ENCODE data around the gene TYROBP. TPM values are rescaled to one million over a fixed set of nuclear protein-coding genes. Genes with fewer than 3 reads are reported as not detected.
"Not testable (repeated sequence)": the region's sequence is repeated elsewhere in the genome, so short reads cannot be mapped to it uniquely, and the experiment has no call there.

The TYROBP gene
- total RNA-seq, 2 experiments from 2014 or later: not detected

DNA sequence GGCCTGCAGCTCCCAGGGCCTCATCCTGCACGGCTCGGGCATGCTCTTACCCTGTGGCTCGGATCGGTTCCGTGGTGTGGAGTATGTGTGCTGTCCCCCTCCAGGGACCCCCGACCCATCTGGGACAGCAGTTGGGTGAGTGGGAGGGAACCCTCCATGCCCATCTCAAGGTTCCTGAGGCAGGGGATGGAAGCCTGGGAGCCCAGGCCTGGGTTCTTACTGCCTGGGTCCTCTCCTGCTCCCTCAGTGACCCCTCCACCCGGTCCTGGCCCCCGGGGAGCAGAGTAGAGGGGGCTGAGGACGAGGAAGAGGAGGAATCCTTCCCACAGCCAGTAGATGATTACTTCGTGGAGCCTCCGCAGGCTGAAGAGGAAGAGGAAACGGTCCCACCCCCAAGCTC is 36.5 kb downstream of the TYROBP start:
- POLR2A ChIA-PET: no interaction called here
- Mint-ChIP-seq H3K4me3 (no peak overlapping the region), H3K27ac (no peak overlapping the region), H3K9me3 (peaks cover 3% of the 10 kb centered on the region), H3K4me1 (peaks cover 18% of the 10 kb centered on the region), H3K27me3 (peaks cover 24% of the 10 kb centered on the region), H3K36me3 (ENCODE audit: low read depth) (no peaks in the 10 kb centered on the region)
- no peak for DNase-seq
- CTCF ChIA-PET: interaction anchor here (0.9 kb wide), 2 partner anchors 11 to 60 kb away, joined by 3 to 4 read pairs; no protein-coding TSS in a partner anchor

GRCh38 chr19:35870798-35871197 is 37.3 kb downstream of the TYROBP start:
- Mint-ChIP-seq H3K4me1 (peaks cover 18% of the 10 kb centered on the region), H3K36me3 (ENCODE audit: low read depth) (no peaks in the 10 kb centered on the region), H3K27ac (no peak overlapping the region), H3K4me3 (no peak overlapping the region), H3K9me3 (peaks cover 3% of the 10 kb centered on the region), H3K27me3 (peaks cover 28% of the 10 kb centered on the region)
- DNase-seq: no peak
- POLR2A ChIA-PET: no interaction called here
- CTCF ChIA-PET: interaction anchor here (0.9 to 1.6 kb wide), 4 partner anchors 9 to 170 kb away, joined by 3 to 6 read pairs (median 4); partner anchors contain the start of gene KIRREL2

DNA sequence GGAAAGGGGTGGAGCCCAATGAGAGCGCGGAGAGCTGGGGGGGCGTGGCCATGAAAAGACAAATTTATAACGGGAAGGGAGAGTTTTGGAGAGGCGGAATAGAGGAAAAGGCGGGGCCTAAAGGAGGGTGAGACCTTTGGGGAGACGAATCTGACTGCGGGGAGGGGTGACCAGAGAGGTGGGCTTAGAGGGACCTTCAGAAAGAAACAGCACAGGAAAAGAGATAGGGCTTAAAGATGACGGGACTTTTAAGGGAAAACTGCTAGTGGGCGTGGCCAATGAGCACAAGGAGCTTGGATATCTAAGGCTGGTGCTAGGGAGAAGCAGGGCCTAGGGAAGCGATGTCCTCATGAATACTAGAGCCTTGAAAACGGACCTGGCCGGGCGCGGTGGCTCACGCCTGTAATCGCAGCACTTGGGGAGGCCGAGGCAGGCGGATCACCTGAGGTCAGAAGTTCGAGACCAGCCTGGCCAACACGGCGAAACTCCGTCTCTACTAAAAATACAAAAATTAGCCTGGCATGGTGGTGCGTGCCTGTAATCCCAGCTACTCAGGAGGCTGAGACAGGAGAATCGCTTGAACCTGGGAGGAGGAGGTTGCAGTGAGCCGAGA is 37.9 kb downstream of the TYROBP start:
- H3K27ac Mint-ChIP-seq; POLR2A ChIA-PET; H3K9me3 Mint-ChIP-seq; H3K36me3 Mint-ChIP-seq (ENCODE audit: low read depth): not testable (repeated sequence)
- peak overlapping the region; percentile 66 for H3K4me3 Mint-ChIP-seq
- peak; percentile 64 for DNase-seq
- peaks cover 33% of the 10 kb centered on the region for H3K27me3 Mint-ChIP-seq
- CTCF ChIA-PET: interaction anchor here (0.8 to 1.6 kb wide), 5 partner anchors 9 to 169 kb away, joined by 3 to 6 read pairs (median 4); partner anchors contain the start of gene KIRREL2
- H3K4me1 Mint-ChIP-seq: peaks cover 18% of the 10 kb centered on the region

DNA sequence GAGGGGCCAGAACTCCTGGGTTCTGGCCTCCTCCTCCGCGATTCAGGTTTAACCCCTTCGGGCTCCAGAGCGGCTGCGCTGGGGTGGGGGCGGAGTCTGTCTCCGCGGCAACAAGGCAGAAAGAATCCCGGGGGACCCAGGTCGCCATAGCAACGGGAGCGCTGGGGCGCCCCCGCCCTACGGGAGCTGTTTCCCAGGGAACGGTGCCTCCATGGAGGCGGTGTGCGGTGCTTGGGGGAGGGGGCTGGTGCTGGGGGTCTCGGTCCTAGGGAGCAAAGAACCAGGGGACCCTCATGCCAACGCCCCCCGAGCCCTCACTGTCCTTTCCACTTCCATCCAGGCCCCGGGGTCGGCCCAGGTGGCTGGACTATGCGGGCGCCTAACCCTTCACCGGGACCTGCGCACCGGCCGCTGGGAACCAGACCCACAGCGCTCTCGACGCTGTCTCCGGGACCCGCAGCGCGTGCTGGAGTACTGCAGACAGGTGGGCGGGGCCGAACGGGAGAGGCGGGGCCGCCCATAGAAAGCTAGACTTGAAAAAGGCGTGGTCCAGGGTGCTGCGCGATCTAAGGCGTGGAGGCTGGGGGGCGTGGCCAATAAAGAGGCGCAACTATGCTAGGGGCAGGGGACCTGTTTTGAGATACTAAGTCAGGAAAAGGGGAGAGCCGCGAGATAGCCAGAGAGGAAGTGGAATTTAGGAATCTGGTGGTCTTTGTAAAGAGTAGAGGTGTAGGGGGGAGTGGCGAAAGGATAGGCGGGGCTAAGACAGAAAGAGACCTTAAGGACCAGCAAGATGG is 38.6 kb downstream of the TYROBP start:
- ChIA-PET CTCF (interaction anchor here (0.8 to 1.6 kb wide), 5 partner anchors 10 to 62 kb away, joined by 3 to 6 read pairs (median 5); partner anchors contain the start of gene KIRREL2), POLR2A (no interaction called here)
- peaks cover 18% of the 10 kb centered on the region for H3K4me1 Mint-ChIP-seq
- H3K36me3 Mint-ChIP-seq (ENCODE audit: low read depth): no peaks in the 10 kb centered on the region
- H3K9me3 Mint-ChIP-seq: peaks cover 3% of the 10 kb centered on the region
- H3K4me3 Mint-ChIP-seq: peak overlapping the region; percentile 66
- peaks cover 33% of the 10 kb centered on the region for H3K27me3 Mint-ChIP-seq
- H3K27ac Mint-ChIP-seq: peak overlapping the region; percentile 57
- peak; percentile 86 for DNase-seq

DNA sequence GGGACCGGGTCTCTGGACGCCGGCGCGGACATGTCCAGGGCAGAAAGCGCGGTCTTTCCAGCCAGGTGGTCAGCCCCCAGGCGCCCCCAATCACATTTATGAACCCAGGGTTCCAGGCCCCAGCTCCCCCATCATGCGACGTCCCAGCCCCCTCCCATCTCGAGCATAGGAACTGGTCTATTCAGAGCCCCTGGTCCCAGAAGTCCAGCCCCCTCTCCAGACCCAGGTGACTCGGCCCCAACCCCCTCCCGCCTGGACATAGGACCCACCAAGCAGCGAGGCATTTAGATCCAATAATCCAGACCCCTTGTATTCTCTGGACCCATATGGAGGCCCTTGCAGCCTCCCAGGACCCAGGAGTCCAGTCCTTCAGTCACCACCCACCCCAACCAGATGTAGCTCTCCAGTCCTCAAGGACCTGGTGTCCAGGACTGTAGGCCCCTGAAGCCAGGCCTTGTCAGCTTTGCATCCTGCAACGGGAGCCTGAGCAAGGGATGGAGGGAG is 39.2 kb downstream of the TYROBP start:
- POLR2A ChIA-PET: no interaction called here
- peak overlapping the region; percentile 52 for H3K4me3 Mint-ChIP-seq
- DNase-seq: no peak
- H3K36me3 Mint-ChIP-seq (ENCODE audit: low read depth): no peaks in the 10 kb centered on the region
- H3K9me3 Mint-ChIP-seq: peaks cover 3% of the 10 kb centered on the region
- CTCF ChIA-PET: interaction anchor here (0.6 to 1.6 kb wide), 2 partner anchors 9 to 62 kb away, joined by 3 to 5 read pairs; no protein-coding TSS in a partner anchor
- peaks cover 18% of the 10 kb centered on the region for H3K4me1 Mint-ChIP-seq
- no peak overlapping the region for H3K27ac Mint-ChIP-seq
- peaks cover 36% of the 10 kb centered on the region for H3K27me3 Mint-ChIP-seq

DNA sequence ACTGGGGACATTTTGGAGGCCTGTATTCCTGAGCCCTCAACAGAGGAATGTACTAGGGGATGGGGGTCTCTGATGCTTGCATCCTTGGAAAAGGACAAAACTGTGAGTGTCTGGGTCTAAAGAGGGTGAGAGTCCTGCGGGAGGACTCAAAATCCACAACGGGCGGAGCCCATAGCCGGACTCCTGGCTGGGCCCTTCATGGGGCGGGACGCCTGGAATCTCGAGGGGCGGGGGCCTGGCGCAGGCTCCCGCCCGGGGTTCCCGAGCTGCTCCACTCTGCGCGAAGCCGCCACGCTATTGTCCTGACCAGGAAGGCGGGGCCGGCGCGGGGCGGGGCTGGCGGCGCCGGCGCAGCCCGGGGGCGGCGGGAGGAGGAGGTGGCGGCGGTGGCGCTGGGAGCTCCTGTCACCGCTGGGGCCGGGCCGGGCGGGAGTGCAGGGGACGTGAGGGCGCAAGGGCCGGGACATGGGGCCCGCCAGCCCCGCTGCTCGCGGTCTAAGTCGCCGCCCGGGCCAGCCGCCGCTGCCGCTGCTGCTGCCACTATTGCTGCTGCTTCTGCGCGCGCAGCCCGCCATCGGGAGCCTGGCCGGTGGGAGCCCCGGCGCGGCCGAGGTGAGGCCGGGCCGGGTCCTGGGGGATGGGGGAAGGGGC is 39.8 kb downstream of the TYROBP start, which contains the start of gene APLP1:
Gene APLP1, plus strand, starts transcription at position 403 of the 651 bp plus-strand sequence. Its CDS starts 63 bp downstream, at position 466.
- DNase-seq: peak; percentile 59
- H3K4me3 Mint-ChIP-seq: peak within 1 kb of the TSS; percentile 52
- ChIA-PET POLR2A (no interaction called here), CTCF (interaction anchor here (0.6 to 1.6 kb wide), 2 partner anchors 9 to 63 kb away, joined by 3 to 5 read pairs; no protein-coding TSS in a partner anchor)
- no peak within 1 kb of the TSS for H3K27ac Mint-ChIP-seq
- H3K36me3 Mint-ChIP-seq (ENCODE audit: low read depth): no peaks in the 10 kb centered on the region
- peaks cover 18% of the 10 kb centered on the region for H3K4me1 Mint-ChIP-seq
- peaks cover 37% of the 10 kb centered on the region for H3K27me3 Mint-ChIP-seq
- peaks cover 3% of the 10 kb centered on the region for H3K9me3 Mint-ChIP-seq

- Mint-ChIP-seq H3K27me3 (peaks cover 64% of the 10 kb centered on the region), H3K9me3 (no peaks in the 10 kb centered on the region), H3K27ac (no peak overlapping the region), H3K4me3 (no peak overlapping the region), H3K4me1 (peaks cover 5% of the 10 kb centered on the region), H3K36me3 (ENCODE audit: low read depth) (no peaks in the 10 kb centered on the region)
- CTCF ChIA-PET: no interaction called here
- no peak for DNase-seq
- POLR2A ChIA-PET: no interaction called here
Measured at GRCh38 chr19:35863018-35863417, 45.1 kb downstream of the TYROBP start.

DNA sequence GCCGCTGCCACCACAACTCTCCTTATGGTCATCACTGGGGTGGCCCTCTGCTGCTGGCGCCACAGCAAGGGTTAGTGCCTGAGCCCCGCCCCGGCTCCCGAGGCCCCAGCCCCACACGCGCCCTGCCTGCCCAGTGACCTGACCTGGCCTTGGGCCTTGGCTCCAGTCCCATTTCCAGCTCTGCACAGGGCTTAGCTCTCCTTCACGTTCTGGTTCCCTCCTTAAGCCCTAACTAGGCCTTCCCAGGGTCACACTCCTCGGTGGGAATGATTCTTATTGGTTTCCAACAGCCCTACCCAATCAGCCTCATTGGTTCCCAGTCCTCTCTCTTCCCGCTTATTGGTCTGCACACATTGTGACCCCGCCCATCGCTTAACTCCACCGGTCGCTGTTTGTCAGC is 45.6 kb downstream of the TYROBP start:
- Mint-ChIP-seq H3K27ac (no peak overlapping the region), H3K4me3 (no peak overlapping the region), H3K9me3 (no peaks in the 10 kb centered on the region), H3K36me3 (ENCODE audit: low read depth) (no peaks in the 10 kb centered on the region), H3K4me1 (peaks cover 3% of the 10 kb centered on the region), H3K27me3 (peaks cover 62% of the 10 kb centered on the region)
- CTCF ChIA-PET: no interaction called here
- no peak for DNase-seq
- POLR2A ChIA-PET: no interaction called here

GRCh38 chr19:35861640-35862160 is 46.4 kb downstream of the TYROBP start:
- Mint-ChIP-seq H3K36me3 (ENCODE audit: low read depth) (no peaks in the 10 kb centered on the region), H3K4me3 (no peak overlapping the region), H3K27ac (no peak overlapping the region), H3K9me3 (no peaks in the 10 kb centered on the region), H3K27me3 (peaks cover 63% of the 10 kb centered on the region), H3K4me1 (peaks cover 10% of the 10 kb centered on the region)
- POLR2A ChIA-PET: no interaction called here
- CTCF ChIA-PET: no interaction called here
- DNase-seq: no peak

DNA sequence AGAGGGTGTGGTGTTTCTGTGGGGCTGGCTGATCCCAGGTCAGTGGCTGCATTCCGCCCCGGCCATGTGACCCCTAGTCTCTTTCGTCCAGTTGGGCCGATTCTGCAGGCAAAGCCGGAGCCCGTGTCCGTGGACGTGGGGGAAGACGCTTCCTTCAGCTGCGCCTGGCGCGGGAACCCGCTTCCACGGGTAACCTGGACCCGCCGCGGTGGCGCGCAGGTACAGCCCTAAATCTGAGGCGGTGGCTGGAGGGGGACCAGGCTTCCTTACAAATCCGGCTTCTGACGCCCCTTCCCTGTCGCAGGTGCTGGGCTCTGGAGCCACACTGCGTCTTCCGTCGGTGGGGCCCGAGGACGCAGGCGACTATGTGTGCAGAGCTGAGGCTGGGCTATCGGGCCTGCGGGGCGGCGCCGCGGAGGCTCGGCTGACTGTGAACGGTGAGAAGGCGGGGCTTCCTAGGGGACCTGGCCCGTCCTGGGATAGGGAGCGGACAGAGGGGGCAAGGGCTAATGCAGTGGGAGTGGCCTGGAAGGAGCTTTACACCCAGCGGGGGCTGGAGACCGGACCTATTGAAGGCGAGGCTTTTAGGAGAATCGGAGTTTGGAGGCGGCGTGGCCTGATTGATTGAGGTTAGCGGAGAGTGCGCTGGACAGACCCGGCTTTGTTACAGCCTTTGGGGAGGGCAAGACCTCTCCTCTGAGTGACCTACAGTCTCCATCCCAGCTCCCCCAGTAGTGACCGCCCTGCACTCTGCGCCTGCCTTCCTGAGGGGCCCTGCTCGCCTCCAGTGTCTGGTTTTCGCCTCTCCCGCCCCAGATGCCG is 47.1 kb downstream of the TYROBP start:
- ChIA-PET CTCF (no interaction called here), POLR2A (no interaction called here)
- Mint-ChIP-seq H3K4me3 (no peak overlapping the region), H3K4me1 (peaks cover 10% of the 10 kb centered on the region), H3K27ac (no peak overlapping the region), H3K27me3 (peaks cover 58% of the 10 kb centered on the region), H3K36me3 (ENCODE audit: low read depth) (no peaks in the 10 kb centered on the region), H3K9me3 (no peaks in the 10 kb centered on the region)
- no peak for DNase-seq

- CTCF ChIA-PET: no interaction called here
- Mint-ChIP-seq H3K9me3 (no peaks in the 10 kb centered on the region), H3K27me3 (peaks cover 59% of the 10 kb centered on the region)
Measured at GRCh38 chr19:35860436-35860817, 47.7 kb downstream of the TYROBP start.

DNA sequence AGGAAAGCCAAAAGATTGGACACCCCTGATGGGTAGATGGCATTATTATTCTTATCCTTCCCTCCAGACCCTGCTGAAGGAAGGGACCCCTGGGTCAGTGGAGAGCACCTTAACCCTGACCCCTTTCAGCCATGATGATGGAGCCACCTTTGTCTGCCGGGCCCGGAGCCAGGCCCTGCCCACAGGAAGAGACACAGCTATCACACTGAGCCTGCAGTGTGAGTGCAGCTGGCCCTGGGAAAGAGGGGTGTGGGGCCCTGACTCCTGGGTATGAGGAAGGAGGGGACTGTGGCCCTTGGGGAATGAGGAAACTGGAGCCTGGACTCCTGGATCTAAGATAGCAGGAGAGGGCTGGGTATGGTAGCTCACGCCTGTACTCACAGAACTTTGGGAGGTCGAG is 48.7 kb downstream of the TYROBP start:
- no peaks in the 10 kb centered on the region for H3K36me3 Mint-ChIP-seq (ENCODE audit: low read depth)

More at GRCh38 chr19:35860436-35860817, 47.7 kb downstream of the TYROBP start:
- Mint-ChIP-seq H3K36me3 (ENCODE audit: low read depth) (no peaks in the 10 kb centered on the region), H3K4me3 (no peak overlapping the region), H3K27ac (no peak overlapping the region), H3K4me1 (peaks cover 10% of the 10 kb centered on the region)
- POLR2A ChIA-PET: no interaction called here
- DNase-seq: no peak

More for the DNA sequence above, 48.7 kb downstream of the TYROBP start:
- Mint-ChIP-seq H3K27me3 (peaks cover 66% of the 10 kb centered on the region), H3K9me3 (no peaks in the 10 kb centered on the region), H3K4me3 (no peak overlapping the region), H3K4me1 (peaks cover 10% of the 10 kb centered on the region), H3K27ac (no peak overlapping the region)
- ChIA-PET POLR2A (no interaction called here), CTCF (interaction anchor here (1.0 to 1.5 kb wide), 2 partner anchors 9 to 49 kb away, joined by 5 read pairs; partner anchors contain the start of genes APLP1 and TYROBP)
- DNase-seq: no peak

Measured in activated CD4-positive, alpha-beta T cell treated with anti-CD3 and anti-CD28 coated beads, Interleukin-2, amount 10 ng/mL, durations not matched to agents 7 days and 5 days (primary cell).